ENCODE measurements around the gene SON. TPM values are rescaled to one million over a fixed set of nuclear protein-coding genes. Genes with fewer than 3 reads are reported as not detected.

Gene SON
- total RNA-seq, 1 experiment from 2014 or later: 220 TPM

- no peak for DNase-seq
- H3K27ac Mint-ChIP-seq (ENCODE audit: unreplicated experiment): no peak overlapping the region
- H3K27me3 Mint-ChIP-seq (ENCODE audit: insufficient read depth, unreplicated experiment): no peaks in the 10 kb centered on the region
- intact Hi-C loops (cut with micrococcal nuclease; ENCODE audit: unreplicated experiment): no loop called here
- peaks cover 70% of the 10 kb centered on the region for H3K36me3 Mint-ChIP-seq (ENCODE audit: insufficient read depth, unreplicated experiment)
- Histone ChIP-seq H3K36me3 (ENCODE audit: control insufficient read depth, insufficient read depth, low read length) (0 out of 2 replicates have a peak, but pooled peaks cover 2% of the 10 kb centered on the region), H3K27me3 (replicated peaks; ENCODE audit: control insufficient read depth, insufficient read depth, low read length) (no peaks in the 10 kb centered on the region), H3K4me1 (no peaks in the 10 kb centered on the region), H3K4me3 (ENCODE audit: low read depth, low read length) (no peak overlapping the region), H3K9me3 (no peaks in the 10 kb centered on the region)
- POLR2A ChIA-PET: no interaction called here
- BruUV-seq (replicated peaks): no TSS peak
- CTCF ChIA-PET: no interaction called here
- H3K4me1 Mint-ChIP-seq (ENCODE audit: low read depth, unreplicated experiment): no peaks in the 10 kb centered on the region
- H3K9me3 Mint-ChIP-seq (ENCODE audit: unreplicated experiment): no peaks in the 10 kb centered on the region
- H3K4me3 Mint-ChIP-seq (ENCODE audit: unreplicated experiment): no peak overlapping the region
- TF ChIP-seq, protein P1, sequence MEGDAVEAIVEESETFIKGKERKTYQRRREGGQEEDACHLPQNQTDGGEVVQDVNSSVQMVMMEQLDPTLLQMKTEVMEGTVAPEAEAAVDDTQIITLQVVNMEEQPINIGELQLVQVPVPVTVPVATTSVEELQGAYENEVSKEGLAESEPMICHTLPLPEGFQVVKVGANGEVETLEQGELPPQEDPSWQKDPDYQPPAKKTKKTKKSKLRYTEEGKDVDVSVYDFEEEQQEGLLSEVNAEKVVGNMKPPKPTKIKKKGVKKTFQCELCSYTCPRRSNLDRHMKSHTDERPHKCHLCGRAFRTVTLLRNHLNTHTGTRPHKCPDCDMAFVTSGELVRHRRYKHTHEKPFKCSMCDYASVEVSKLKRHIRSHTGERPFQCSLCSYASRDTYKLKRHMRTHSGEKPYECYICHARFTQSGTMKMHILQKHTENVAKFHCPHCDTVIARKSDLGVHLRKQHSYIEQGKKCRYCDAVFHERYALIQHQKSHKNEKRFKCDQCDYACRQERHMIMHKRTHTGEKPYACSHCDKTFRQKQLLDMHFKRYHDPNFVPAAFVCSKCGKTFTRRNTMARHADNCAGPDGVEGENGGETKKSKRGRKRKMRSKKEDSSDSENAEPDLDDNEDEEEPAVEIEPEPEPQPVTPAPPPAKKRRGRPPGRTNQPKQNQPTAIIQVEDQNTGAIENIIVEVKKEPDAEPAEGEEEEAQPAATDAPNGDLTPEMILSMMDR (IDR thresholded peaks at IDR 0.05; ENCODE audit: insufficient read depth in 1 of 2, low read depth in 1 of 2, low read length in 1 of 2, severe bottlenecking in 1 of 2, unreplicated experiment in 1 of 2): no peak
Measured at GRCh38 chr21:33510826-33511225, 32.0 kb upstream of the SON start.

- Mint-ChIP-seq H3K36me3 (ENCODE audit: insufficient read depth, unreplicated experiment) (peaks cover 70% of the 10 kb centered on the region), H3K27me3 (ENCODE audit: insufficient read depth, unreplicated experiment) (no peaks in the 10 kb centered on the region), H3K27ac (ENCODE audit: unreplicated experiment) (no peak overlapping the region), H3K4me3 (ENCODE audit: unreplicated experiment) (no peak overlapping the region), H3K9me3 (ENCODE audit: unreplicated experiment) (no peaks in the 10 kb centered on the region), H3K4me1 (ENCODE audit: low read depth, unreplicated experiment) (no peaks in the 10 kb centered on the region)
- no peak for DNase-seq
- no peaks in the 10 kb centered on the region for H3K4me1 ChIP-seq
- no peak overlapping the region for H3K4me3 ChIP-seq (ENCODE audit: low read depth, low read length)
- 0 out of 2 replicates have a peak, but pooled peaks cover 2% of the 10 kb centered on the region for H3K36me3 ChIP-seq (ENCODE audit: control insufficient read depth, insufficient read depth, low read length)
- BruUV-seq (replicated peaks): no TSS peak
- TF ChIP-seq, protein P1 (IDR thresholded peaks at IDR 0.05; ENCODE audit: insufficient read depth in 1 of 2, low read depth in 1 of 2, low read length in 1 of 2, severe bottlenecking in 1 of 2, unreplicated experiment in 1 of 2): no peak
- intact Hi-C loops (cut with micrococcal nuclease; ENCODE audit: unreplicated experiment): no loop called here
- ChIA-PET CTCF (no interaction called here), POLR2A (no interaction called here)
- no peaks in the 10 kb centered on the region for H3K9me3 ChIP-seq
- no peaks in the 10 kb centered on the region for H3K27me3 ChIP-seq (replicated peaks; ENCODE audit: control insufficient read depth, insufficient read depth, low read length)
Measured at GRCh38 chr21:33511639-33512038, 31.2 kb upstream of the SON start.

GRCh38 chr21:33512481-33512880, 30.4 kb upstream of the SON start:
- TF ChIP-seq, protein P1 (IDR thresholded peaks at IDR 0.05; ENCODE audit: insufficient read depth in 1 of 2, low read depth in 1 of 2, low read length in 1 of 2, severe bottlenecking in 1 of 2, unreplicated experiment in 1 of 2): no peak
- Mint-ChIP-seq H3K27ac (ENCODE audit: unreplicated experiment) (no peak overlapping the region), H3K36me3 (ENCODE audit: insufficient read depth, unreplicated experiment) (peaks cover 70% of the 10 kb centered on the region), H3K27me3 (ENCODE audit: insufficient read depth, unreplicated experiment) (no peaks in the 10 kb centered on the region), H3K9me3 (ENCODE audit: unreplicated experiment) (no peaks in the 10 kb centered on the region), H3K4me1 (ENCODE audit: low read depth, unreplicated experiment) (no peaks in the 10 kb centered on the region), H3K4me3 (ENCODE audit: unreplicated experiment) (no peak overlapping the region)
- intact Hi-C loops (cut with micrococcal nuclease; ENCODE audit: unreplicated experiment): no loop called here
- H3K27me3 ChIP-seq (replicated peaks; ENCODE audit: control insufficient read depth, insufficient read depth, low read length): no peaks in the 10 kb centered on the region
- H3K36me3 ChIP-seq (ENCODE audit: control insufficient read depth, insufficient read depth, low read length): 0 out of 2 replicates have a peak, but pooled peaks cover 2% of the 10 kb centered on the region
- BruUV-seq (replicated peaks): no TSS peak
- DNase-seq: no peak
- H3K9me3 ChIP-seq: no peaks in the 10 kb centered on the region
- CTCF ChIA-PET: no interaction called here
- no peak overlapping the region for H3K4me3 ChIP-seq (ENCODE audit: low read depth, low read length)
- POLR2A ChIA-PET: no interaction called here
- H3K4me1 ChIP-seq: no peaks in the 10 kb centered on the region
